ENCODE results near the gene TMEM18.
"Not testable (repeated sequence)": the region's sequence is repeated elsewhere in the genome, so short reads cannot be mapped to it uniquely, and the experiment has no call there.

TMEM18 gene

GRCh38 chr2:702765-703164 lies 25.6 kb upstream of the TMEM18 start:
- H2BK5ac ChIP-seq (ENCODE audit: low read length); H3K79me2 ChIP-seq (ENCODE audit: control insufficient read depth, insufficient read depth, low read length); H3K4ac ChIP-seq (ENCODE audit: low read depth, low read length); H3K4me2 ChIP-seq (ENCODE audit: low read length); H2BK15ac ChIP-seq (replicated peaks; ENCODE audit: low read depth); DNase-seq; H3K4me1 ChIP-seq (ENCODE audit: control insufficient read depth, low read depth, low read length); H3K27ac ChIP-seq (ENCODE audit: low read depth, low read length); H3K18ac ChIP-seq (ENCODE audit: low read length); H3K9ac ChIP-seq (ENCODE audit: low read length); H3K4me3 ChIP-seq (ENCODE audit: low read length); H3K36me3 ChIP-seq (ENCODE audit: control insufficient read depth, insufficient read depth, low read length); H2AK5ac ChIP-seq (ENCODE audit: low read length); H4K8ac ChIP-seq (ENCODE audit: low read depth, low read length); H4K5ac ChIP-seq (ENCODE audit: low read length); H3K79me1 ChIP-seq (ENCODE audit: low read length); H3K23ac ChIP-seq (ENCODE audit: low read length); H3K27me3 ChIP-seq (ENCODE audit: insufficient read depth, low read length, poor library complexity); H2BK120ac ChIP-seq (ENCODE audit: low read depth, low read length); H3K56ac ChIP-seq (ENCODE audit: low read length): not testable (repeated sequence)
- WGBS (ENCODE audit: extremely low coverage, insufficient coverage, low lambda C conversion rate), result no CpG with 5 or more reads among the region's 8 CpGs

- no CpG with 5 or more reads among the region's 11 CpGs for WGBS (ENCODE audit: extremely low coverage, insufficient coverage, low lambda C conversion rate)
- Histone ChIP-seq H4K8ac (ENCODE audit: low read depth, low read length) (no peak overlapping the region), H3K4ac (ENCODE audit: low read depth, low read length) (no peak overlapping the region), H3K36me3 (ENCODE audit: control insufficient read depth, insufficient read depth, low read length) (no peaks in the 10 kb centered on the region), H2BK120ac (ENCODE audit: low read depth, low read length) (no peak overlapping the region), H3K4me3 (ENCODE audit: low read length) (no peak overlapping the region), H3K79me2 (ENCODE audit: control insufficient read depth, insufficient read depth, low read length) (no peaks in the 10 kb centered on the region), H3K27me3 (ENCODE audit: insufficient read depth, low read length, poor library complexity) (no peaks in the 10 kb centered on the region), H3K56ac (ENCODE audit: low read length) (no peak overlapping the region), H3K27ac (ENCODE audit: low read depth, low read length) (no peak overlapping the region), H2BK5ac (ENCODE audit: low read length) (no peak overlapping the region), H4K5ac (ENCODE audit: low read length) (no peak overlapping the region), H2AK5ac (ENCODE audit: low read length) (no peak overlapping the region), H3K23ac (ENCODE audit: low read length) (no peak overlapping the region), H3K9ac (ENCODE audit: low read length) (no peak overlapping the region), H3K79me1 (ENCODE audit: low read length) (no peaks in the 10 kb centered on the region), H2BK15ac (replicated peaks; ENCODE audit: low read depth) (no peak overlapping the region), H3K4me2 (ENCODE audit: low read length) (no peak overlapping the region), H3K4me1 (ENCODE audit: control insufficient read depth, low read depth, low read length) (no peaks in the 10 kb centered on the region), H3K18ac (ENCODE audit: low read length) (no peak overlapping the region)
- DNase-seq, result peak; percentile 40
Observed at GRCh38 chr2:696999-697627, 19.9 kb upstream of the TMEM18 start.

DNA sequence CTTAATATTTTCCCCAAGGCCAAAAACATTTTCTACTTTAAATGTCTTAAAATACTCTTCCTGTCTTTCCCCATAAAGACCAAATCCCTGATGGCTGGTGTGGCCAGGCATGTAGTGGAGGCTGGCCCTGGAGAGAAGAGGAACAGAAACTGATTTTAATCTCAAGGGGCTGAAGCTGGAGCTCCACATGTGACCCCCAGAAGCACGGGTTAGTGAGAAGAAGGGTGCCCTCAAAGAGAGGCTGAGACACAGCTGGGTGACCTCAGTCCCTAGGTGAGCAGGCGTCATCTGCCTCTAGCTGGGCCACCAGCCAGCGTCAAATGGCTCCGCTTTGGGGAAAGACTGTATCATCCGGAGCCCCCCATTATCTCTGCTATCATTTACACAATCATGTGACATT lies 19.3 kb upstream of the TMEM18 start:
- H3K36me3 ChIP-seq (ENCODE audit: control insufficient read depth, insufficient read depth, low read length), result no peaks in the 10 kb centered on the region
- H3K4ac ChIP-seq (ENCODE audit: low read depth, low read length), result no peak overlapping the region
- no peaks in the 10 kb centered on the region for H3K4me1 ChIP-seq (ENCODE audit: control insufficient read depth, low read depth, low read length)
- H3K4me3 ChIP-seq (ENCODE audit: low read length), result no peak overlapping the region
- H2BK120ac ChIP-seq (ENCODE audit: low read depth, low read length), result no peak overlapping the region
- H3K27ac ChIP-seq (ENCODE audit: low read depth, low read length), result no peak overlapping the region
- no peak overlapping the region for H4K8ac ChIP-seq (ENCODE audit: low read depth, low read length)
- H3K9ac ChIP-seq (ENCODE audit: low read length), result no peak overlapping the region
- H3K23ac ChIP-seq (ENCODE audit: low read length), result no peak overlapping the region
- H2BK5ac ChIP-seq (ENCODE audit: low read length), result no peak overlapping the region
- H3K27me3 ChIP-seq (ENCODE audit: insufficient read depth, low read length, poor library complexity), result no peaks in the 10 kb centered on the region
- WGBS (ENCODE audit: extremely low coverage, insufficient coverage, low lambda C conversion rate), result no CpG with 5 or more reads among the region's 5 CpGs
- H3K18ac ChIP-seq (ENCODE audit: low read length), result no peak overlapping the region
- H3K79me2 ChIP-seq (ENCODE audit: control insufficient read depth, insufficient read depth, low read length), result no peaks in the 10 kb centered on the region
- H3K56ac ChIP-seq (ENCODE audit: low read length), result no peak overlapping the region
- H3K4me2 ChIP-seq (ENCODE audit: low read length), result no peak overlapping the region
- H3K79me1 ChIP-seq (ENCODE audit: low read length), result no peaks in the 10 kb centered on the region
- no peak overlapping the region for H2AK5ac ChIP-seq (ENCODE audit: low read length)
- H4K5ac ChIP-seq (ENCODE audit: low read length), result no peak overlapping the region
- no peak for DNase-seq
- no peak overlapping the region for H2BK15ac ChIP-seq (replicated peaks; ENCODE audit: low read depth)

DNA sequence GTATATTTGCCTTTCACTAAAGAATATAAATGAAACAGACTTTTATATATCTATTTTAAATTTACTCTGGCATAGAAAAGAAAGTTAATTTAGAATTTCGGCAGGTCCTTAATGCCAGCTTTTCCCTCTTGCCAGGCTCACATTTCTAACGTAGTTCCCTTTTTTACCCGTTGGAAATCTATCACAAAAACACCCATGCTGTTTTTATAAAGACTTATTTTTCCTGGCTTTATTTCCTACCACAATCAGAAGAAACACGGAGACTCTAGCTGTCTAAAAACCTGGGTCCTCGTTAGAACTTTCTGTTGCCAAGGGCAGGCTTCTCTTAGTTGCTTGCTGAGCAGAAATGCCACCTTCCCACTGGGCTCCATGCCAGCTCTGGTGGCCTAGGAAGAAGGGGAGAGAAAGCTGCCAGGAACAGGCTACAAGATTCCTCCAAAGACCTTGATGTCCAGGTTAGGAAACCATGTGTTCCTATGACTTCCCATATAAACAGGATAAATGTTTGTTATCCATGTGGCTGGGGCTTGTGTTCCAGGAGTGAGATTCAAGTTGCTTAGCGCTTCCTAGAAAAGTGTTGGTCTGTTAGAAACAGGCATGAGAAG lies 17.8 kb upstream of the TMEM18 start:
- no peaks in the 10 kb centered on the region for H3K27me3 ChIP-seq (ENCODE audit: insufficient read depth, low read length, poor library complexity)
- H3K79me2 ChIP-seq (ENCODE audit: control insufficient read depth, insufficient read depth, low read length), result no peaks in the 10 kb centered on the region
- H3K18ac ChIP-seq (ENCODE audit: low read length), result no peak overlapping the region
- no peak overlapping the region for H2BK5ac ChIP-seq (ENCODE audit: low read length)
- DNase-seq, result no peak
- no peak overlapping the region for H3K9ac ChIP-seq (ENCODE audit: low read length)
- no peak overlapping the region for H2BK120ac ChIP-seq (ENCODE audit: low read depth, low read length)
- H3K23ac ChIP-seq (ENCODE audit: low read length), result no peak overlapping the region
- no peak overlapping the region for H2BK15ac ChIP-seq (replicated peaks; ENCODE audit: low read depth)
- H3K4ac ChIP-seq (ENCODE audit: low read depth, low read length), result no peak overlapping the region
- H3K79me1 ChIP-seq (ENCODE audit: low read length), result no peaks in the 10 kb centered on the region
- WGBS (ENCODE audit: extremely low coverage, insufficient coverage, low lambda C conversion rate), result no CpG with 5 or more reads among the region's 6 CpGs
- H3K4me3 ChIP-seq (ENCODE audit: low read length), result no peak overlapping the region
- H4K8ac ChIP-seq (ENCODE audit: low read depth, low read length), result no peak overlapping the region
- H3K4me2 ChIP-seq (ENCODE audit: low read length), result no peak overlapping the region
- no peaks in the 10 kb centered on the region for H3K4me1 ChIP-seq (ENCODE audit: control insufficient read depth, low read depth, low read length)
- no peak overlapping the region for H2AK5ac ChIP-seq (ENCODE audit: low read length)
- no peak overlapping the region for H3K27ac ChIP-seq (ENCODE audit: low read depth, low read length)
- no peak overlapping the region for H4K5ac ChIP-seq (ENCODE audit: low read length)
- no peaks in the 10 kb centered on the region for H3K36me3 ChIP-seq (ENCODE audit: control insufficient read depth, insufficient read depth, low read length)
- no peak overlapping the region for H3K56ac ChIP-seq (ENCODE audit: low read length)

GRCh38 chr2:694174-694573 lies 17.0 kb upstream of the TMEM18 start:
- no peak overlapping the region for H2AK5ac ChIP-seq (ENCODE audit: low read length)
- no peak overlapping the region for H3K56ac ChIP-seq (ENCODE audit: low read length)
- H2BK15ac ChIP-seq (replicated peaks; ENCODE audit: low read depth), result no peak overlapping the region
- H3K18ac ChIP-seq (ENCODE audit: low read length), result no peak overlapping the region
- H3K23ac ChIP-seq (ENCODE audit: low read length), result no peak overlapping the region
- no peak for DNase-seq
- no peak overlapping the region for H3K4me2 ChIP-seq (ENCODE audit: low read length)
- no peak overlapping the region for H3K9ac ChIP-seq (ENCODE audit: low read length)
- H4K8ac ChIP-seq (ENCODE audit: low read depth, low read length), result no peak overlapping the region
- H3K4ac ChIP-seq (ENCODE audit: low read depth, low read length), result no peak overlapping the region
- no peaks in the 10 kb centered on the region for H3K4me1 ChIP-seq (ENCODE audit: control insufficient read depth, low read depth, low read length)
- no peaks in the 10 kb centered on the region for H3K79me1 ChIP-seq (ENCODE audit: low read length)
- H3K36me3 ChIP-seq (ENCODE audit: control insufficient read depth, insufficient read depth, low read length), result no peaks in the 10 kb centered on the region
- H3K27ac ChIP-seq (ENCODE audit: low read depth, low read length), result no peak overlapping the region
- no peaks in the 10 kb centered on the region for H3K79me2 ChIP-seq (ENCODE audit: control insufficient read depth, insufficient read depth, low read length)
- no CpG with 5 or more reads among the region's 2 CpGs for WGBS (ENCODE audit: extremely low coverage, insufficient coverage, low lambda C conversion rate)
- H4K5ac ChIP-seq (ENCODE audit: low read length), result no peak overlapping the region
- no peaks in the 10 kb centered on the region for H3K27me3 ChIP-seq (ENCODE audit: insufficient read depth, low read length, poor library complexity)
- H2BK5ac ChIP-seq (ENCODE audit: low read length), result no peak overlapping the region
- no peak overlapping the region for H3K4me3 ChIP-seq (ENCODE audit: low read length)
- no peak overlapping the region for H2BK120ac ChIP-seq (ENCODE audit: low read depth, low read length)

GRCh38 chr2:693606-694005 lies 16.4 kb upstream of the TMEM18 start:
- Histone ChIP-seq H3K27me3 (ENCODE audit: insufficient read depth, low read length, poor library complexity) (no peaks in the 10 kb centered on the region), H3K4me3 (ENCODE audit: low read length) (no peak overlapping the region), H3K9ac (ENCODE audit: low read length) (no peak overlapping the region), H2BK120ac (ENCODE audit: low read depth, low read length) (no peak overlapping the region), H3K79me1 (ENCODE audit: low read length) (no peaks in the 10 kb centered on the region), H3K23ac (ENCODE audit: low read length) (no peak overlapping the region), H3K4me2 (ENCODE audit: low read length) (no peak overlapping the region), H4K5ac (ENCODE audit: low read length) (no peak overlapping the region), H2BK15ac (replicated peaks; ENCODE audit: low read depth) (no peak overlapping the region), H2BK5ac (ENCODE audit: low read length) (no peak overlapping the region), H3K27ac (ENCODE audit: low read depth, low read length) (no peak overlapping the region), H3K18ac (ENCODE audit: low read length) (no peak overlapping the region), H3K36me3 (ENCODE audit: control insufficient read depth, insufficient read depth, low read length) (no peaks in the 10 kb centered on the region), H3K79me2 (ENCODE audit: control insufficient read depth, insufficient read depth, low read length) (no peaks in the 10 kb centered on the region), H3K56ac (ENCODE audit: low read length) (no peak overlapping the region), H2AK5ac (ENCODE audit: low read length) (no peak overlapping the region), H3K4me1 (ENCODE audit: control insufficient read depth, low read depth, low read length) (no peaks in the 10 kb centered on the region), H4K8ac (ENCODE audit: low read depth, low read length) (no peak overlapping the region), H3K4ac (ENCODE audit: low read depth, low read length) (no peak overlapping the region)
- WGBS (ENCODE audit: extremely low coverage, insufficient coverage, low lambda C conversion rate), result 100% methylated on average over 1 of the region's 7 CpGs
- no peak for DNase-seq
